ENCODE results near the gene BLACAT1. TPM values are rescaled to one million over a fixed set of nuclear protein-coding genes. Genes with fewer than 3 reads are reported as not detected.
"Not testable (repeated sequence)": the region's sequence is repeated elsewhere in the genome, so short reads cannot be mapped to it uniquely, and the experiment has no call there.

BLACAT1 gene
- total RNA-seq, 1 donor from 2014 or later, result 0.08 TPM

DNA sequence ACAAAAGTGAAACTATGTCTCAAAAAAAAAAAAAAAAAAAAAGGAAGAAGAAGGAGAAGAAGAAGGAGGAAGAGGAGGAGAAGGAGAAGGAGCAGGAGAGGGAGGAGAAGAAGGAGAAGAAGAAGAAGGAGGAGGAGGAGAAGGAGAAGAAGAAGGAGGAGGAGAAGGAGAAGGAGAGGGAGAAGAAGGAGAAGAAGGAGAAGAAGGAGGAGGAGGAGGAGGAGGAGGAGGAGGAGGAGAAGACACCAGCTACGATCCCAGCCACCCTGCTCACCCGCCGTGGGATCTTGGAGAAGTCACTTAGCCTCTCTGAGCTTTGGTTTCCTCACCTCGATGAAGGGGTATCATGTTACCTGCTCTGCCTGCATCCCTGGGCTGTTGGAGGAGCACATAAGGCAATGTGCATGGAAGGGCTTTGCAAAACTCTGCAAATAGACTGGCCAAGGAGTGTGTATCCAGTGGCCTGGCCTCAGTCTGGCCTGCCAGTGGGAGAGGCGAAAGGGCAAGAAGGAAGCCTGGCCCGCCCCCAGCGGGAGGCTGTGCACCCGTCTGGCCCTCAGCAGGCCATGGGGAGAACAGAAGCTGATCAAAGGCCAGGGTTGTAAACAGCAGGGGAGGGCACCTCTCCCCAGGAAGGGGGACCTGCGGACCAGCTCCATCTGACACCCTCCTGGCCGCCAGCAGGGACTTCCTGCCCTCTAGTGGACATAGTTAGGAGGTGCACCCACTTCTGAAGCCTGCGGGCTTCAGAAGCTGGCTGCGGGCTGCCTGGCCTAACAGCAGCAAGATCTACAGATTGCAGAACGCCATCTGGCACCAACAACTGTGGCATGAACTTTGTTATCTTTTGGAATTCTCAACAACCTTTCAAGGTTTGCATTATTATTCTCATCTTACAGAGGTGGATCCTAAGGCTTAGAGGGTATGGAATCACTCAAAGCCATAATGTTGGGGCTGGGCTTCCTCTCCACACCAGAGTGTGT, 29.4 kb upstream of the BLACAT1 start:
- DNase-seq (ENCODE audit: low spot score) (peak; percentile 70), ATAC-seq (peak; percentile 95)

DNA sequence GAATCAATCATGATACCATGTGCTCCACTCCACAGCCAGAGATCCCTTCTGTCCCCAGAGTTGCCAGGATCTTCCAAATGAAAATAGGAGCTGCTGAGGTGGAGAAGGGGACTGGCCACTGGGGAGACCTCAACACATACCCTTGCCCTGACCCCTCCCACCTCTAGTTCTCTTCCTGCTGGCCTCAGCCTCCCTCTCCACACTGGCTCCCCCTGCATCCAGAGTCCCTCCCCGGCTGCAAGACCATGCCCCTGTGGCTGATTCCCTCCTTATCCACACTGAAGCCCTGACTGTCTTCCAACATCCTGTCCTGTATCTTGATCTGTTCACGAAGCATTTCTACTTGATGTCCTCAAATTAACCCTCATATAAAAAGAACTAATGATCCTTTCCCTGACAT, 27.5 kb upstream of the BLACAT1 start:
- DNase-seq (ENCODE audit: low spot score) (no peak), ATAC-seq (no peak)

DNA sequence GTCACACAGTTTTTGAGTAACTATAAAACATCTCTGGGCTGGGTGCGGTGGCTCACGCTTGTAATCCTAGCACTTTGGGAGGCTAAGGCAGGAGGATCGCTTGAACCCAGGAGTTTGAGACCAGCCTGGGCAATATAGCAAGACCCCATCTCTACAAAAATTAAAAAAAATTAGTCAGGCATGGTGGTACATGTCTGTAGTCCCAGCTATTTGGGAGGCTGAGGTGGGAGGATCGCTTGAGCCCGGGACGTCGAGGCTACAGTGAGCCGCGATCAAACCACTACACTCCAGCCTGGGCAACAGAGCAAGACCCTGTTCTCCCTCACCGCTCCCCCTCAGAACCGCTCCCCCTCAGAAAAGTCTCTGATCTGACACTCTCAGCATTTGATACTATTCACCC, 26.7 kb upstream of the BLACAT1 start:
- not testable (repeated sequence) for ATAC-seq; DNase-seq (ENCODE audit: low spot score)

DNA sequence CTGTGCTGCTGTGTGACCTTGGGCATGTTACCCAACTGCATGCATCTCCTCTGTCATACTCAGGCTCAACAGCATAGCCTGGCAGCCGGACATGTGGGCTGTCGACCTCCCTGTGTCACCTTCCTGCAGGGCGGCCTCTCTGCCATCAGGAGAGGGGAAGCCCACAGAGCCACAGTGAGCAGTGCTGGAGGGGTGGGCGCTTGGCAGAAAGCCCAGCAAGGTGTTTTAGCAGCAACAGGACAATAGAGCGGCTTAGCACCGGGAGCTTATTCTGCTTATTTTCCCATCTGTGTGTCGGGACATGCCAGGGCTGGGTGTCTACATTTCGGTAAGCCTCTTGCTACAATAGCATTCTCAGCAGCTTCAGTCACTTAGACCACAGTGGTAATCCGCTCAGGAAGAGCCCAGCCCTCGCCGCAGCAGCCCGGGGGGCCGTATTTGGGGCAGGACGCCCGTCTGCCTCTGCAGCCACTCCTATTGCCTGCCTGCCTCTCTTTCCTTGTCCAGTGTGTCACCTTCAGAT, 25.8 kb upstream of the BLACAT1 start:
- no peak for ATAC-seq
- DNase-seq (ENCODE audit: low spot score), result no peak

DNA sequence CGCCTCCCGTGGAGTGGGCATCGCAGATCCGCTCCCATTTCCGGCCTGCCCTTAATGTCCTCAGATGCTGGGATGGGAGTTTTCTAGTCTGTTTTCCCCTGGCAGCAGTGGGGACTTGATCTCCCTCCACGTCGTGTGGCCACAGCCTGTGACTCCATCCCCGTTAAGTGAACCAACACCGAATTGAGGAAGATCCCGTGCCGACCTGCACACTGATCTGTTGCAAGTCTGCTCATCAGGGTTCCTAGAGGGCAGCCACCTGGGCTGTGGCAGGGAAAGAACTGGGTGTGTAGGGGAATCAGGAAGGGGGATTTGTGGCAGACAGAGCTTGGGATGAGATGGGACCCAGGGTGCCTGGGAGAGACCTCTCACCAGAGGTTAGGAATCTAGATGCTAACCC, 25.4 kb upstream of the BLACAT1 start:
- ATAC-seq (no peak), DNase-seq (ENCODE audit: low spot score) (no peak)

DNA sequence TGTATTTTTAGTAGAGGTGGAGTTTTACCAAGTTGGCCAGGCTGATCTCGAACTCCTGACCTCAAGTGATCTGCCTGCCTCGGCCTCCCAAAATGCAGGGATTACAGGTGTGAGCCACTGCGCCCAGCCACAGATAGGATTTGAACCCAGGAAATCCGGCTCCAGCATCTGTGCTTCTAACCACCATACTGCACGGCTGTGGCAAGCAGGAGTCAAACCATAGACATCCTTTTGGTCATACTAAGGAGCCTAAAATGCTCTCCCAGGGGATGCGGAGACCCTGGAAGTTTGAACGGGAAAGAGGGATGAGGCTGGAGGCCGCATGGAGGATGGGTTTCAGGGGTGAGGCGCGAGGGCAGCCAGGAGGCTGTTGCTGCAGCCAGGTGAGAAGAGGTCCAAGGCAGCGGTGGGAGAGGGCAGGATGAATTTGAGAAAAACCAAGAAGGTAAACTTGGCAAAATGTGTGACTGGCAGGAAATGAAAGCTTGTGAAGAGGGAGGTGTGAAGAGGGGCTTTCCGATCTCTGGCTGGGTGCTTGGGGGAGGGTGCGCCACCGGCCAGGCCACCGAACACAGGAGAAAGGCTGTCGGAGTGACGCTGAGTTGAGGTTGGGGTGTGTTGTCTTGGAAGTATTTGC, 24.6 kb upstream of the BLACAT1 start:
- ATAC-seq, result no peak
- DNase-seq (ENCODE audit: low spot score), result no peak

DNA sequence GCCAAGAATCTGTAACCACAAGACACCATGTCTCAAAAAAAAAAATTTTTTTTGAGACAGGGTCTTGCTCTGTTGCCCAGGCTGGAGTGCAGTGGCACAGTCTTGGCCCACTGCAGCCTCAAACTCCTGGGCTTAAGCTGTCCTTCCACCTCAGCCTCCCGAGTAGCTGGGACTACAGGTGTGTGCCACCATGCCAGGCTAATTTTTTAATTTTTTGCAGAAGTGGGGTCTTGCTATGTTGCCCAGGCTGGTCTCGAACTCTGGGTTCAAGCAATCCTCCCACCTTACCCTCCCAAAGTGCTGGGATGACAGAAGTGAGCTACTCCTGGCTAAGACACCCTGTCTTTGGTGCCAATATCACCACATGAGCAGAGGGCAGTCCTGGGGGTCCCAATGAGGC, 23.1 kb upstream of the BLACAT1 start:
- ATAC-seq; DNase-seq (ENCODE audit: low spot score): not testable (repeated sequence)

DNA sequence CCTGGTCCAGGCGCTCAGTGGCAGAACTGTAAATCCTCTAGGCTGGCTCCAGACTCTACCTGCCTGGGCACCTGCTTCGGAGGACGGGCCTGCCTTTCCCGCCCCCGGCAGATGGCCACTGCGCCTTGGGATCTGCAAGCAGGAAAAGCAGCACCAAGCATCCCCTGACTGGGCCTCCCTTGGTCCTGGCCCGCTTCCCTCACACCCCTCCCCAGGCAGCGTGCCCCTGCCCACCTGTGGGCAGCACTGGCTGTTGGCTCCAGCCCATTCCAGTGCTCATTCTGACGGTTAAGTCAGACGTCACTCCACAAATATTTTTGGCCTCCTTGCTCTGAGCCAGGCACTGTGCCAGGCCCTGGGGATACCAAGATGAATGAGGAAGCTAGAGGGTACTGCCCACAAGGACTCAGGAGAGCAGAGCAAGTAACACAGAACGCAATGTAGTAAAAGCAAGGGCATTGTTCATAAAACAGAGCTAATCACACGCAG, 22.0 kb upstream of the BLACAT1 start:
- DNase-seq (ENCODE audit: low spot score) (no peak), ATAC-seq (peak; percentile 24)

DNA sequence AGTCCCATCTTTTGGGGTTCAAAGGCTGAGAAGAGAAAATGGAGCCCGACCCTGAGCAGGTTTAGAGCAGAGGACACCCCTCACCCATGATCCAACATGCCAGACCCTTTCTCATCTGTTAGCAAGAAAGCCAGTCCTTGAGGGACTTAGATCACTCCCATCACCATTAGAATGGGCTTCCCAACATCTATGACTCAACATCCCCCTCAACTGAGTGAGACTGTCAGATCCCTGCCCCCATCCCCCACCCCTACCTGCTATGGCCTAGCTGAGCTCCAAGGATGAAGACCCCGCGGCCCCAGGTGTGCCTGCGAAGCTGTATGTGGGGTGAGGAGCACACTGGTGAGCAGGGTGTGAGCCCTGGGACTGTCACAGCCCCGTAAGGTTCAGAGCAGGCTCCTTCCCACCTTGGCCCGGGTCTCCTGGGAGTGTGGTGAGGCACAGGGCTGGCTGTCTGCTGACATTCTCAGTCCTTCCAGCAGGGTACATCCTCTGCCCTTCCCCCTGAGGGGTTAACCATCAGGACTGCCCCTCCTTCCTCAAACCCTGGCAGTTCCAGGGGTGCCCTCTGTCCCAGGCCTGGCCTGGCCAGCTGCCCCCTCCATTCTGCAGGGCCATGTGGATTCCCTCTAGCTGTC, 21.4 kb upstream of the BLACAT1 start:
- DNase-seq (ENCODE audit: low spot score), result no peak
- ATAC-seq, result no peak

DNA sequence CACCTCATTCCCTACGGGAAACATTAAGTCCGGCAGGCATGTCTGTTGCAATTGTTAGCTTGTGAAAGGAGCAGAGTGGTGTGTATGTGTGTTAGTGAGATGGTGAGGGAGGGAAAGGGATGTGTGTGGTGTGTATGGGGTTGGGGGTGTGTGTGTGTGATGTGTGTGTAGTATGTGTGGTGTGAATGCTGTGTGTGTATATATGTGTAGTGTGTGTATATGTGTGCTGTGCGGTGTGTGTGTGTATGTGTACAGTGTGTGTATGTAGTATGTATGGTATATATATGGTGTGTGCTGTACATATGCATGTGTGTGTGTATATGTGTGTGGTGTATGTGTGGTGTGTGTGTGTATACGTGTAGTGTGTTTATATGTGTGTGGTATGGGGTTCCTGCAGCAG, 20.8 kb upstream of the BLACAT1 start:
- no peak for DNase-seq (ENCODE audit: low spot score)

DNA sequence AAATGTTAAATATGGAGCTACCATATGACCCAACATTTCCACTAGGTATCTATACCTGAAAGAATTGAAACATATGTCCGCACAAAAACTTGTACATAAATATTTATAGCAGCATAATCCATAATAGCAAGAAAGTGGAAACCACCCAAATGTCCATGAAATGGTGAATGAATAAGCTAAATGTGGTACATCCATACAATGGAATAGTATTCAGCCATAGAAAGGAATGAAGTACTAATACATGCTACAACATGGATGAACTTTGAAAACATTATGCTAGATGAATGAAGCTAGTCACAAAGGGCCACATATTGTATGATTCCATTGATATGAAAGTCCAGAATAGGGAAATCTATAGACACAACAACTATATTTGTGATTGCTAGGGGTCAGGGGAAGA, 20.0 kb upstream of the BLACAT1 start:
- DNase-seq (ENCODE audit: low spot score), result no peak
- ATAC-seq, result no peak

More for the DNA sequence above, 20.8 kb upstream of the BLACAT1 start:
- no peak for ATAC-seq

DNA sequence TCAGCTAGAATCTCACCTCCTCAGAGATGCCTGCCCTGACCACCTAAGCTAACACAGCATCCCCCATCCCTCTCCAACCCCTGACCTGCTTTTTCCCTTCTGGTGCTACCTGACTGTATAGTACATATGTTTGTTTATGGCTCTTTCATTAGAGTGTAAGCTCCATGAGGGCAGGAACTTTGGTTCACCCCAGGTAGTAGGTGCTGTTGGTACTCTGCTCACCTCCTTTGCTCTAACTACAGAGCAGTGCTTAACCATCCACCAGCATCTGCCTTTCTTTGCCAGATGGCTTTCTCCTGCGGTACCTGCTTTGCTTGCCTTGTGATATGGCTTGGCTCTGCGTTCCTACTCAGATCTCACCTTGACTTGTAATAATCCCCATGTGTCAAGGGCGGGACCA, 18.7 kb upstream of the BLACAT1 start:
- ATAC-seq, result no peak
- DNase-seq (ENCODE audit: low spot score), result no peak

DNA sequence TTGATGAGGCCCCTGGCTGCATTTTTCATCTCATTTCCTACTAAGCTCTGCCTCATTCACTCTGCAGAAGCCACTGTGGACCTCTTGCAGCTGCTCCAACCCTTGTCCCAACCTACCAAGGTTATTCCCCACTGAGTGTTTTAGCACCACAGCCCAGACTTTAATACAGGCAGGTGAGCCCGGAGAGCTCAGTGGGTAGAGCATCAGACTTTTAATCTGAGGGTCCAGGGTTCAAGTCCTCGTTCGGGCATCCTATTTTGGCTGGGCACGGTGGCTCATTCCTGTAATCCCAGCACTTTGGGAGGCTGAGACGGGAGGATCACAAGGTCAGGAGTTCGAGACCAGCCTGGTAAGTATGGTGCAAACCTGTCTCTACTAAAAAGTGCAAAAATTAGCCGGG, 18.1 kb upstream of the BLACAT1 start:
- DNase-seq (ENCODE audit: low spot score) (no peak), ATAC-seq (no peak)

DNA sequence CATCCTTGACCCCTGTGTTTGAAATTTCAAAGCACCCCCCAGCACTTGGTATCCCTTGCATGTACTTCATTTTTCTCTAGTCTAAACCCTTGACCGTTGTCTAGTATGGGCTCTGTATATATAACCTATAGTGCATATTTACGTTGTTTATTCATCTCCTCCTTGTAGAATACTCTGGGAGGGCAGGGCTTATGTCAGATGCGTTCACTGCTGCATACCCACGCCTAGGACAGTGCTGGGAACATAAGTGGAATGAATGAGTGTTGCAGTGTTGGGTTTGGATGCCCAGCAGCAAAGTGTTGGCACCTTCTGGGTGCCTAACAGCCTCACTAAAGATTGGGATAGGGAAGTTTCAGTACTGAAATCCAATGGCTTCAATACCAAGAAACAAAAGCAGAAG, 17.6 kb upstream of the BLACAT1 start:
- no peak for DNase-seq (ENCODE audit: low spot score)
- ATAC-seq, result no peak

DNA sequence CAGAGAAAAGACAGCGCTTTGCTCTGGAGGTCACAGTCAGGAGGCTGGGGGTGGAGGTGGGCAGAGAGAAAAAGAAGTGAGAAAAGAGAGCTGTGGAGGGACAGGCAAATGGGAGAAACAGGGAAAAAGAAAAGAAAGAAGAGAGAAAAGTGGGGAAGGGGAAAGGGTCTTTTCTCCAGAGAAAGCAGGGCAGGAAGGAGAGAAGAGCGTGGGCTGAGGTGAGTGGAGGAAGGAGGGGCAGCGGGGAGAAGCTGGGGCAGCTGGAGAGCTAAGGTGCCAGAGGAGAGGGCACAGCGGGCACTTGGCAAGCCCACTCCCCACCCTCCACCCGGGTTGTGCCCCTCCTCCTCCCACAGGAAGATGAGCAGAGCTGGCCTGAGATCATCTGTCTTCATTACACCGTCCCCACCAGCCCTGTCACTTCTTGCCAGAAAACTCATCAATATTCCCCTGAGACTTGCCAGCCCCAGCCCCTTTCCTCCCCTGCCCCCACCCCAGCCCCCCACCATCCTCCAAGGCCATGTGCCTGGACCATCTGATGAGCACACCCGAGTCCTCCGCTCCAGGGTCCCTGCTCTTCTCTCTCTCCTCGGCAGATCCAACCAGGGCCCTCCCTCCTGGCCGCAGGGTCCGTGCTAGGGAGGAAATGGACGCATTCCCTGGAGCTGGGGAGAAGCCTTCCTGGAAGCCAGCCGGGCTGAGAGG, 17.0 kb upstream of the BLACAT1 start:
- ATAC-seq (no peak), DNase-seq (ENCODE audit: low spot score) (no peak)

DNA sequence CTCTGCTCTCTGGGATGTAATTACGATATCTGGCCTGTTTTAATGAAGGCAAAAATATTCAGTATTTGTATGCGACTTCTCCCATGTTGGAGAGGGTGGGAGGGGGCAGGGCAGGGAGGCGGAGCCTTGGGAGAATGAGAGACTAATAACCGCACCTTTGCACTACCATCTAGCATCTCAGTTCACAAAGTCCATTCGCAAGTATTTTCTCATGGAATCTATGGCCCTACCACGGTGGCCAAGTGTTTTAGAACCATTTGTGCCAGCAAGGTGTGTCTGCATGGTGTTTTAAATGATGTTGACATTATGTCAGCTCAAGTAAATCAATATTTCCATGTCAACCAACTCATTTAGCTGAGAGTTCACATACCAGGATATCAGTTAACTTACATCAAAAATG, 14.3 kb upstream of the BLACAT1 start:
- DNase-seq (ENCODE audit: low spot score) (no peak), ATAC-seq (no peak)

DNA sequence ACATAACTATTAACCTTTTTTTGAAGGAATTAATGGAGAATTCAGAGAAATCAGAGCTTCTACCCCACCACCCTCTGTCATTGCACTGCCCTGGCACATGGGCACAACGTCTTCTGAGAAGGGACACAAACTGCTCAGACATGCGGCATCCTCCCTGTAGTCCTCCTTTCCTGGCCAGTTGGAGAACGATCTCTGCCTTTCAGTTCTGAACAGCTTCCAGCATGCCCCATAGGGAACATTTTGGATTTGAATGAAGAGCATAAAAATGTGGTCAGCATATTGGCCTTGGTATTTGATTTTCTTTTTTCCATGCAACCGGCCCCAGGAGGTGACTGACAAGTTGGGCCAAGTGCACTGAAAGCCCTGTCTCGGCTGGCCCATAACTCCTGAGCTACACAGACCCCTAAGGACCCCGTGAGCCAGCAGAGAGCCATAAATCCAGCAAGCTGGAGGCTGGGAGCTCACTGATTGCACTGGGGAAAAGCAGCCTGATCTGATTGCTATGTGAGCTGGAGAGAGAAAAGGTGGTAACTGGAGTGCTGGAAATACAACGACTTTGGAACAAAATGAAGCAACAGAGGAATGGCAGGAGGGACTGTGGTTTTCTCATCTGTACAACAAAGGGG, 10.9 kb upstream of the BLACAT1 start:
- ATAC-seq, result no peak
- DNase-seq (ENCODE audit: low spot score), result no peak

DNA sequence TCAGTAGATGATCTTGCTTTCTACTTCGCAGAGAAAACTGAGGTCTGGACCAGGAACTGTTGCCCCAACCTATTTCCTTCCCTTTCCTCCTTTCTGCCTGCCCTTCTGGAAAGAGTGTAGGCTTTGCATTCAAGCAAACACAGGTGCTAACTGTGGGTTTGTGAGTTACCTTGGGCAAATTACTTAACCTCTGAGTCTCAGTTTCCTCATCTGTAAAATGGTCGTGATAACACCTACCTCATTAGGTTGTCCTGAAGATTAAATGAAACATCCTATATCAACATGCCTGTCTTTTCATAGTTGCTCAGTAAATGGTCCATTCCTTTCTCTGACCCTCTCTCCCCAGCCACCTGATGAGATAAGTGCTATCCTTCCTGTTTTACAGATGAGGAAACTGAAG, 9.5 kb upstream of the BLACAT1 start:
- no peak for ATAC-seq

DNA sequence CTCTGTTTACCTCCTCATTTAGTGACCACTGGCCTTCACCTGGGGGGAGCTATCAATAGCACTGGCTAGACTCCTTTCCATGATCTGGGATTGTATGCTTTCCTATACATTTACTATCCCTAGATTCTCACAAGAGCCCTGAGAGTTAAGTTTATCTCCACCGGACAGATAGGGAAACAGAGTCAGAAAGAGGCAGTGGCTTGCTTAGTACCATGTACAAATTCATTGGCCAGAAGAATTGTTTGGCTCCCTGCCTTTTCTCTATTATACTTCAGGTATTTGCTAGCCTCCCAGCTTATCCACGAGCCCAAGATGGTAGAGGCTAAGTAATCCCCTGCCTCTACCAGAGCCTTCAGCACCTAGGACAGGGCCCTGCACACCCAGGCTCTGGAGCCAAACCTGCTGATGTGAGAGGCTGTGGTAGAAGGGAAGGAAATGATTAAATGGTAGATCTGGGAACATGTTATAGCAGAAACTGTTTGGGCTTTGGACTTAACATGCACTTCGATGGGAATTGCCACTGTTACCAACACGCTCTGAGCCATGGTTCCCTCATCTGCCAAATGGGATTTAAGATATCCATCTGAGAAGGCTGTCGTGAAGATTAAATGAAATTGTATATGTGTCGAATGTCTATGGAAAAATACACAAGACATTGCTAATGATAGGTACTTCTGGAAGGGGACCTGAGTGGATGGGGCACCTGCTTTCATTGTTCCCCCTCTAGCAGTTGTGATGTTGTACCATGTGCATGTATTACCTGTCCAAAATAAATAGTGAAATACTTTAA, 3.1 kb upstream of the BLACAT1 start:
- no peak for DNase-seq (ENCODE audit: low spot score)
- ATAC-seq, result peak; percentile 75

More for the DNA sequence above, 9.5 kb upstream of the BLACAT1 start:
- DNase-seq (ENCODE audit: low spot score), result no peak

Measured in left lobe of liver (tissue), 2 donors.